AG08395 (cell line): Measurements from ENCODE around the gene UBE3C.

Experiments
- DNase-seq: peaks from one replicate; pipeline ENCODE4 v3.0.0; 2012; ENCODE audit warnings: mixed read lengths, low spot score

UBE3C gene

DNA sequence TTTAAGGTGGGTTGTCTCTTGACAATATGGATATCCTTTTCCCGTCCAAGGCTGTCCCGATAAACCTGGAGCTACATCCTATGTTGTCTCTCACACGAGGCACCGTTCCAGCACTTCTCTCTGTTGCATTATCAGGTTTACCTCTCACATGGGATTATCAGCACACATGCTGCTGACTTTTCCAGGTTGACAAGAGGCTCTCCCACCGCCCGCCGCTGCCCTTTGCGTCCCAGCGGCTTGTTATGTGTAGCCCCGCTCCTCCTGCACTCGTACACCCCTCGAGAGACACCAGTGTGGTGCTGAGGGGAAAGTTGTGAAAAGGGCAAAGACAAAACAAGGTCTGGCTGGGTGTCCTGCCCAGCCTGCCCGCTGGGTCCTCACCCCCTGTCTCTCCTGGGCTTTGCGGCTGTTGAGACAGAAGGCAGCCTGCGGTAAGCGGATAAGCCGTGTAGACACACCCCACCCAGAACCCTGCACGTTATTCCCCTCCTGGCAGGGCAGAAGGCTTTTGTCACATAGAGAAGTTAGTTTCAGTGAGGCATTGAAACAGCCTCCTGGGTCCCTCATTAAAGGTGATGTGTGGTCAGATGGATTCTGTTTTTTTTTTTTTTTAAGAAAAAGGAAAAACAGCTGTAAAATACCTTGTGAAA, 38.7 kb downstream of the UBE3C start:
- no peak for DNase-seq

DNA sequence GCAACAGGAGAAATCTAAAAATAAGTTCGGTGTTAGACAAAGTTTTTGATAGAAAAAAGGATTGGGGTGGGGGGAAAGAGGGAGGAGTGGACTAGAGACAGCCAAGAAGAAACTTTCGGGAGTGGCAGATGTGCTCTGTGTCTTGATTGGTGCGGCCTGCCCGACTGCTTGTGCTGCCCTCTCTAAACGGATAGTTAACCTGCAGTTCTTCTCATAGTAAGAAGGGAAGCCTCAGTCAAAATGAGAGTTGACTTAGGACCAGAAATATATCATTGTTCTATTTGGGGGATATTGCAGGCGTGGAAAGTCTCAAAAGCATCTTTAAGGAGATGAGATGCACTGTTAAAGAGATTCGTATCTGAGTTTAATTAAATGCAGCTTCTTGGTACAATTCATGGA, 39.3 kb downstream of the UBE3C start:
- no peak for DNase-seq

DNA sequence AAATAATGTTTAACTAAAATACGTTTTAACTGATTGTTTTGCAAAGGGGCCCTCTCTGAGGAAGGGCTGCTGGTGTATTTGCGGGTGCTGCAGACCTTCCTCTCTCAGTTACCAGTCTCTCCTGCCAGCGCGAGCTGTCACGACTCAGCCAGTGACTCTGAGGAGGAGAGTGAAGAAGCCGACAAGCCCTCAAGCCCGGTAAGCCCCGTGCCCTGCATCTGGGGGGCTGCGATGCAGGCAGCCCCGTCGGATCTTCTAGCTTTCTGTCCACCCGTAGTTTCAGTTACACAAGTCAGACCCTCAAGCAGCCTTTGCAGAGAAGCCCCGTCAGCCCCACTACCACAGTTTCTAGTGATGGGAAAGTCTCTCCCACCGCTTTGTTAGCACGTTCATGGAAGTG, 45.1 kb downstream of the UBE3C start:
- no peak for DNase-seq

DNA sequence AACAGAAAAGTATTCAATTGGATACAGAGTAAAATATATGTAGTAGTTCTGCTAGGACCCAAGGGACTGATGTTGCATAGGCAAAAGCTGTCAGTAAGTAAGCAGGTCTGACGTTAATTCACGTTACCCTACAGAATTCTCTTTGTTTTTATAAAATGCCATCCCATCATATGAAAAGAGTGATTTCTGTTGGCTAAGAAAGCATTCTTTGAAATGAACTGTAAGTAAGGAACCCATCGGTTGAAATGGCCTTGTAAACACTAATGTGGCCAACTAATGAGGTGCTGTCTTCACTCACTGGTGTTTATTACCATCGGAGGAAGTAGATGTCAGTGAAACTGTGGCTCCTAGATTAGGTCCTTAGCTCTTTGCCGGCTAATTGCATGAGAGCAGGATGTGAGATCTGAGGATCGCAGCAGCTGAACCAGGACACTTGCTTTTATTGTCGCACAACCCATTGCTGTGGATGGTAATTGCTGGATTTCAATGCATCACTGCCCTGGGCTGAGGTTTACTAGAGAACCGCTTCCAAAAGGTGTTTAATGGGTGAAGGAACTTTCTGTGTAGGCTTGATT, 49.5 kb downstream of the UBE3C start:
- DNase-seq = no peak

DNA sequence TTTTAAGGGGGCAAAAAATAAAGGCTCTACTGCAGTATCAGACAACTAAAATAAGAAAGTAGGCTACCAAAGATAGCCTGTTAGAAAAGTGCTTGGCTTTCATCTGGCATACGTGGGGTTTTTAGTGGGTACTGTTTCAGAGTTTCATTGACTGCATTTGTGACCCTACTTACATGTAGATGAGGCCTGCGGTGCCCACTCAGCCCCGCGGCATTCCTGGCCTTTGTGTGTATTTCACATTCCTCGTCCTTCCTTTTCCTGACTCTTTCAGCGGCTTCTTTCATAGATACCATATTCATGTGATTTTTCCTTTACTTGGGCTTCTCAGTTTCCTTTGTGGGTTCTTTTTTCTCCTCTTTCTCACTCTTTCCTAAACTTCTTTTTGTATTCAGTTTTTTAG, 50.7 kb downstream of the UBE3C start:
- no peak for DNase-seq

DNA sequence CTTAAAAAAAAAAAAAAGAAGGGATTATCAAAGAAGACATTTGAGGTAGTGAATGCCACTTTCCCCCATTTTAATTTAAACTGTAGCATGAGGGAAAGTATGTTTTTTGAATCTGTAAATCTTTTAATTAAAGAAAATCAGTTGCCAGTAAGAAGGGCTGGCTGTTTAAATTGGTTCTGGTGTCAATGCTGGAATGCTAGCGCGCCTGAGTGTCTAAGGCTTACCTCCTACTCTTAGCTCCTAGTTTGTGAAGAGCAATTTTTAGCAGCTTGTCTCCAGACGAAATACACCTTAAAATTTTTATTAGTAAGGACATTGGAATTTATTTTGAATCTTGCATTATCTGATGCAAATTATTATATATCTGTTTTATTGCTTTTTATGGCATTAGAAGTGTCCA, 54.1 kb downstream of the UBE3C start:
- DNase-seq = no peak

DNA sequence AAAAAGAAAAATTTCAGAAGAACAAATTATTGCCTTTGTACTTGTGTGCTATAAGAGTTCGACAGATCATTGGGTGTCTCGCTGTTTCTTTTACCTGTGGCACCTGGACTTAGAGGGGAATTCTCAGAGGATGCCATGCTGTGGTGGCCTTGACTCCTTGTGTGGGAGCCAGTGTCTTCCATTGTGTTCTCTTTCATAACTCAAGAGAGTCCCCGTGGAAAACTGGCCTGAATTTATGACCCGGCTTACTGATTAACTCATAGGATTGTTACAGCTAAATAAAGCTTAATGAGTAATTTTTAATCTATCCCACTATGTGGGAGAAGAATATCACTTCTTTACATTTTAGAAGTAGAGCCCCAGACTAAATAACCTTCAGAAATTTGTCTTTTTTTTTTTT, 54.5 kb downstream of the UBE3C start:
- DNase-seq = no peak

DNA sequence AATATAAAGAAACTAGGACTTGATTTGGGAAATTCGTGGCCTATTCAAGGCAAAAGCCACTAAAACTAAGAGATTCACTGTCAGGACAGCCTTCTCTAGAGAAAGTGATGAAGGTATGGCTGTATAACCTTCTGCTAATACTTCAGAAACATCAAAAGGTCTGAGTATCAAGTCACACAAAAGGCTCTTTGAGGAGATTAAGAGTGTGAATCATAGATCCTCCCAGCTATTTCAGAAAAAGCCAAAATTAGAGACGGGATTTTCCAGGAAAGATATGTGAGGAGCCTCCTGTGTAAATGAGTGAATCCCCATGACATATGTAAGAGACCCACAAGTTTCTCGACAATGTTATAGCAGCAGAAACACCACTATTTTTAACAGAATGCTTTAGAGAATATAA, 56.2 kb downstream of the UBE3C start:
- DNase-seq = no peak

DNA sequence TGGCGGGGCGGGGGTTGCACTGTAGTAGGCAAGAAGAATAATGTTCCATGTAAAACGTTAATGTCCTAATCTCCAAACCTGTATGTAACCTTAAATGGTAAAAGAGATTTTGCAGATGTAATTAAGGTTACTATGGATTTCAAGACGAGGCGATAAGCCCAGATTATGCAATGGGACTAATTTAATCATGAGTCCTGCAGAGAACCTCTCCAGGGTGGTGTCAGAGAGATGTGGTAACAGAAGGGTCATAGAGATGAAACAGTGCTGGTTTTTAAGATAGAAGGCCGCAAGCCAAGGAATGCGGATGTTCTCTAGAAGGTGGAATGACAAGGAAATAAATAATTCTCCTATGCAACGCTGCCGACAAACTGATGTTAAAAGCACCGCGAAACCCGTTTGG, 57.1 kb downstream of the UBE3C start:
- no peak for DNase-seq

DNA sequence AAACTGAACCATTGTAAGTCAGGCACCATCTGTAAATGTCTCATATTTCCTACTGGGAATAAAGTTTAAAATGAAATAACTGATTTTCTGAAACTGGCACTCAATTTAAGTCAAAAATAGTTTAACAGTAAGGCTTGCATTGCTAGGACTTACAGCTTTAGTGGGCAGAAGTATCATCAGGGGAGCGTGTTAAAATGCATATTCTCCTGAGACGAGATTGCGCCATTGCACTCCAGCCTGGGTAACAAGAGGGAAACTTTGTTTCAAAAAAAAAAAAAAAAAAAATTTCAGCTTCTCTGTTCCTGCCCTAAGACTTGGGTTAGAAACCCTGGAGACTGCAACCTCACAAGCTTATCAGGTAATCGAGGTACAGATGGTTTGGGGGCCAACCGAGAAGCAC, 65.4 kb downstream of the UBE3C start:
- no peak for DNase-seq

DNA sequence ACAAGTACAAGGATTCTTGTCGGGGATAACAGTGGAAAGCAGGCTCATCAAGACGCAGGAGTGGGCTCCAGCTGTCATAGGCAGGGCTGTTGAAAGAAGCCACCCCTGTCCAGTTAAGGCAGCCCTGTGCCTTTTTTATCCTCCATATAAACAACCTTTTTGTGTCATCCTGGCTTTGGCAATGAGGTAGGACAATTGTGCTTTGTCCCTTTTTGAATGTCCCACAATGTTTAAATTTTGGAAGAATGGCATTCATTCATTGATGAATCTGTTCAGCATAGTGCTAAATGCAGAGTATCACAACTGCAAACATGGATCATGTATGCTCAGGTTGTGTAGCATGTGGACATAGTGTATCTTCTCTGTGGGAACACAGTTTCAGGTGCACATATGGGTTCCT, 66.7 kb downstream of the UBE3C start:
- DNase-seq = no peak

DNA sequence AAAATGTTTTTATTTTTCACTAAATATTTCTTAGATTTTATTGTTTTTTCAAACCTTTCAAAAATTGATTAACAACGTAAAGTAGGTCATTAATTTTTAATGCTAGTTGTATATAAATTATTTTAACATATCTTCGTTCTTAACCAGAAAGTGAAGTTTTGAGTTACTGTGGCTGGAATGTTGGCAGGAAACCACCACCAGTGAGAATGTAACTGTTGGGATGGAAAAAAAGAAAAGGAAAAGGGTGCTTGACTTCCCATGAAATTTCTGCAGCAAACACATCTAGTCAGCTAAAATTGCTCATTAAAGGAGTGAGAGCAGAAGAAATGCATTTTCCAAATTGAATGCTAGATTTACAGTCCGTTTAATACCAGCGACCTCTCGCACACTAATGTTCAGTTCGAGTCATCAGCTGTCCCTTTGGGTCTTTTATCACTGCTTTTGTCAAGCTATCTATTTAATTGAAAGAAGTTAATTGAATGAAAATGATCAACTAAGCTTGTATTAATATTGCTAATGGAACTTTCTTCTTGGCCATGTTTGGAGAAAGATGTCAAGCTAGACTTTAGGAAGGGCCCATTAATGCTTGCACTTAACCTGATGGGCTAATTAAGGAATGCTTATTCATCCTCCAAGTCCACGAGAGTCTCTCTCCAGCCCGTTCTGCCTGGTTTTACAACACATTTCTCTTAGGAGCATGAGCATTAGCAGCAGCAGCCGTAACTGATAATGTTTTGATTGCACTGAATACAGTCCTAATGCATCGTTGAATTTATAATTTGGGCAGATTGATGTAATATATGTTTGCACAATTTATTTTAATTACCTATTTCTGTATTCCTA, 70.1 kb downstream of the UBE3C start:
- no peak for DNase-seq

DNA sequence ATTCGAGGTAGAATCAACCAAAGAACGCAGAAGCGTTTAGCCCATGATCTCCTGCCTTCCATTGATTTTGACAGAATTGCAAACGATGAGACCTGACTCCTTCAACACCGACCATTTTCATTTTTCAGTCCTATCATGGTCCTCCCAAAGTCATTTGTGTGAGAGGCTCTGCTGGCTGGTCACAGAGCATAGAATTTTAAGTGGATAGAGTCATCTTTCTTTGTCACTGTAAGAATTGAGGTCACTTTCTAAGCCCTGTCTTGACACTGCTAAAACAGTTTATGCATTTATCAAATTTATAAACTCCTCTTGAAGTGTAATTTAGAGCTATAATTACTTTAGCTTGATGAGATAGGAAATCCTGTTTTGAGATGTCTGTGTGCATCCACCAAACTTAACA, 72.0 kb downstream of the UBE3C start:
- no peak for DNase-seq

DNA sequence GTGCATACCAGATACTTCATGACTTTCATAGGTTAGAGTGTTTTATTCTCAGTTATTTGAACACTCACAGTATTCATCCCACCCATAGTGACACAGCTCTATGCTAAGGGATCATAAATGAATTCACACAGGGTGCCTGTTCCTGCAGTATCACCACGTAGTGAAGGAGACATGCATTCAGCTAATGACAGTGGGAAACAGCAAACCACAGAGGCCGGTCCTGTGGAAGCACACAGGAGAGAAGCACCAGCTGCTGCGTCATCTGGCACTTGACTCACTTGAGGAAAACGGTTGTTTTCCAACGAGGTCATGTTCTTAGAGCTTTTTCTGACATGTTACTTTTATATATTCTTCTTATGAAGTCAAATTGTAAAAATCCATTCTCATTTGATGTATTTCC, 73.0 kb downstream of the UBE3C start:
- DNase-seq = peak; percentile 11

DNA sequence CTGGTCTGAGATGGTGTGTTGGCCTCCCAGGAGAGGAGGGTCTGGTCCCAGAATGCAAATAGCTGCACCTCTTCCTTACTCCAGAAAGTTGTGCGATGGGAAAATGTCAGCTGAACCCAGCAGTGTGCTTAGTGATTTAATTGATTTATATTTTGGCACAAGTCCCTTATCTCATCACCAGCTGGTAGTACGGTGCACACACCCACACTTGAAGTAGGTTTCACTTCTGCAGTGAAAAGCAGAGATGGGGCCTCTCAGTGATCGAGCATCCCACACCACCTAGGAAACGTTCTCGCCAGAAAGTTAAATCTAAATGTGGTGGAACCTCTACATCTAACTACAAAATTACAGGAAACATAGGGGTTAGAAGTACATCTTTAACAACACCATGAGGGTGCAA, 80.4 kb downstream of the UBE3C start:
- no peak for DNase-seq

DNA sequence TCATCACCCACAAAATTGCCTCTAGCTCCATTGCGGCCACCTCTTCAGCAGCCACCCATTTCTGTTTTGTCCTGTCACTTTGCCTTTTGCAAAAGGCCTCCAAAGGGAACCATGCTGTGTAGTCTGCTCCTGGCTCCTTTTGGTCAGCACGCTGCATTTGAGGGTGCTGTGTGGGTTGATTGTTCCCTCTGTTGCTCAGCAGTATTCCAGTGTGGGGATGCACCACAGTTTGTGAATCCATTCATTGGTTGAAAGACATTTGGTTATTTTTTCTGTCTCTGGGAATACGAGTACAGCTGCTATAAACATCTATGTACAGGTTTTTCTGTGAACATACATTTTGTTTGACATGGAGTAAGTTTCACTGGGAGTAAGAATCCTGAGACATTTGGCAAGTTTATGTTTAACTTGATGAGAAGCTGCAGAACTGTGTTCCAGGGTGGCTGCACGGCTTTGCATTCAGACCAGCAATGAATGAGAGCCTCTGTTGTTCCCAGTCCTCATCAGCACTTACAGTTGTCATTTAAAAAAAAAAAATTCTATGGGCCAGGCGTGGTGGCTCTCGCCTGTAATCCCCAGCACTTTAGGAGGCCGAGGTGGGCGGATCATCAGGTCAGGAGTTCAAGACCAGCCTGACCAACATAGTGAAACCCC, 82.3 kb downstream of the UBE3C start:
- DNase-seq = no peak

DNA sequence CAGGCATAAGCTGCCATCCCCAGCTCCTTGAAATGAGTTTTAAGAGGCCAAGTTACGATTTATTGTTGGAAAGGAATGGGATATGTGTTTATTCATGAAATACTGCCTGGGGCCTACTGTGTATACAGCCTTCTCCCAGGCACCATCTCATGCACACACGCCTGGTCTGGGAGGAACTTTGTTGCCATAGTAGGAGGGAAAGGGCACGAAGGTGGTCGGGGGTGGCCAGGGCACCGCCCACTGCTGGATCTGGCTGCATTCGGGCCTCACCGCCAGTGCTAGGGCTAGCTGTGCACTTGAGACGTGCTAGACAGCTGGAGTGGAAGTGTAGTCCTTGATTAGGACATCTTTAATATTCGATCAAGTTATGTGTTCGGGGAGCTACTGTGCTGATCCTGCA, 84.0 kb downstream of the UBE3C start:
- DNase-seq = no peak

DNA sequence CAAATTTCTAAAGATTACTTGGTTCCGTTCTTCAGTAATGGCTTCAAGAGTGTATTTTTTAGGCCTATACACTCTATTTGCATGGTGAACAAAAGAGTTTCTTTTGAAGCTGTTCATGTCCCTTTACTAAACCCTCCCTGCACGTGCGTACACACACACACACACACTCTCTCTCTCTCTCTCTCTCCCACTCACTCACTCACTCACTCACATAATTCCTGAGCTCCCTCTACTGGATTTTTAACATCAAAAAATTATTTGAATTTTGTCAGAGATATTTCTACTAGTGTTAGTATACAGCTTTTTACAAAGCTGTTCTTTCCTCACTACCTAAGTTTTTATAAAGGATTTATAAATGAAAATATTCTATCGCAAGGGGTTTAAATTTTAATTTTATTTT, 85.9 kb downstream of the UBE3C start:
- DNase-seq = no peak

DNA sequence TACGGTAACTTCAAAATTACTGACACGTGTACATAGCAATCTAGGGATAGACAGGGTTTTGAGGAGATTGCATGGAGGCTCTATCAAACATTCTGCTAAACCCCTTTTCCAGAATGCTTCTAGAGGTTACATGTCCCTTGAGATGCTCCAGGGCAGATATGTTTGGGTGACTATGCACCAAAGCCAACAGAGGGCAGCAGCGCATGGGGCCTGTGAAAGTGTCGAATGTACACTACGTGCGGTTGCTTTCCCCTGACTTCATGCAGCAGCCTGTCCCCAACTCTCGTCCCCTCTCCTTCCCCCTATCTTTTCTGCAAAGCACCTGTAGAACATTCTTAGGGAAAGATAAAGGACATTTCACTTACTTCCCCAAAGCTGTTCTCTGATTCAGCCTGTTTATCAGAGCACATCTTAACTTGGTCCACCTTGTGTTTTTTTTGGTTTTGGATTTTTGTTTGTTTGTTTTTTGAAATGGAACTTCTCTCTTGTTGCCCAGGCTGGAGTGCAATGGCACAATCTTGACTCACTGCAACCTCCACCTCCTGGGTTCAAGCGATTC, 90.2 kb downstream of the UBE3C start:
- DNase-seq = peak; percentile 27

DNA sequence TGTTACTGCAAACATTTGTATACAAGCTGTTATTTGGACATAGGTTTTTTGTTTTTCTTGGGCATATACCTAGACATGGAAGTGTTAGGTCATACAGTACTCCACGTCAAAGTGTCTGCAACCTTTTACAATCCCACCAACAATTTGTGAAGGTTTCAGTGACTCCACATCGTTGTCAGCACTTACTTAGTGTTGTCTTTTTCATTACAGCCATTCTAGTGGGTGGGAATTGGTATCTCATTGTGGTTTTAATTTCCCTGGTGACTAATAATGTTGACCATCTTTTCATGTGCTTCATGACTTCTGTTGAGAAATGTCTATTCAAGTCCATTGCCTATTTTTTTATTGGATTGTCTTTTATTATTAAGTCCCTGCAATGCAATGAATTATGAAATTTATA, 95.0 kb downstream of the UBE3C start:
- DNase-seq = peak; percentile 11

DNA sequence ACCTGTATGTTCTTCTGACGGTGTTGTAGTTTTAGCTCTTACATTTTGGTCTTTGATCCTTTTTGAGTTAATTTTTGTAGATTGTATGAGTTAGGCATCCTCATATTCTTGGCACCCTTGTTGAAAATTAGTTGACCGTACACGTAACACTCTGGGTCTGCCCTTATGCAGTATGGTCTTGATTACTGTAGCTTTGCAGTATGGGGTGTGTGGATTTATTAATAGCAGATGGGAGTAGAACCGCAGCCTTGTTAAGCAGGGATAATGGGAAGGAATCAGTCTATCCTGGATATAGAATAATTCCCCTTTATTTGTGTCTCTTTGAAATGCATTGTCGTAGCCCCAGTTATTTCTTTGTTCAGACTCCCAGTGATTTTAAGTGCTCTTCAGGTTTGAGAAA, 95.5 kb downstream of the UBE3C start:
- peak; percentile 50 for DNase-seq
